Pulmonary artery endothelial cell (primary cell): ENCODE results near the gene RAB37. TPM values are rescaled to one million over a fixed set of nuclear protein-coding genes. Genes with fewer than 3 reads are reported as not detected.

ENCODE experiments used
- DNase-seq: peaks from one replicate; pipeline ENCODE4 v3.0.0-alpha.2; 2011; ENCODE audit warnings: low read depth, low spot score
- total RNA-seq: library from RNA; depleted of rRNA; stranded (reverse); fragments of >200 nt; gene quantifications from 2 replicates; pipeline ENCODE4 v1.2.3, GENCODE V29; 2014

The RAB37 gene
- total RNA-seq, 1 donor from 2014 or later, result 0.53 TPM

DNA sequence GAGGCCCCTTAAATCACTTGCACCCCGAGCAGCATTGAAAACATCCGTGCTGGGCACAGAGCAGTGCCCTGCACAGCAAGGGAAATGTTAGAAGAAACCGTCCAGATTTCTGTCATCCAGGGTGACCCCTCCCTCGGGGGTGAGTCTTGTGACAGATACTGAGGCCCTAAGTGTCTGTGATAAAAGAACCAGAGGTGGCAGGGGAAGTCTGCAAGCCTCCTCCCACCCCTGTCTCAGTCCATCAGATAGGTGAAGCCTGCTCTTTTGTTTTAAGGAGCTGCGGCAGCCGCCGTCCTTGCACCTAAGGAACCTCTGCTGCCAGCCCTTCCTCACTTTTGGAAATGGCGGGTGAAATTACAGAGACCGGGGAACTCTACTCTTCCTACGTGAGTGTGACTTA, 39.9 kb downstream of the RAB37 start:
- DNase-seq, result no peak

DNA sequence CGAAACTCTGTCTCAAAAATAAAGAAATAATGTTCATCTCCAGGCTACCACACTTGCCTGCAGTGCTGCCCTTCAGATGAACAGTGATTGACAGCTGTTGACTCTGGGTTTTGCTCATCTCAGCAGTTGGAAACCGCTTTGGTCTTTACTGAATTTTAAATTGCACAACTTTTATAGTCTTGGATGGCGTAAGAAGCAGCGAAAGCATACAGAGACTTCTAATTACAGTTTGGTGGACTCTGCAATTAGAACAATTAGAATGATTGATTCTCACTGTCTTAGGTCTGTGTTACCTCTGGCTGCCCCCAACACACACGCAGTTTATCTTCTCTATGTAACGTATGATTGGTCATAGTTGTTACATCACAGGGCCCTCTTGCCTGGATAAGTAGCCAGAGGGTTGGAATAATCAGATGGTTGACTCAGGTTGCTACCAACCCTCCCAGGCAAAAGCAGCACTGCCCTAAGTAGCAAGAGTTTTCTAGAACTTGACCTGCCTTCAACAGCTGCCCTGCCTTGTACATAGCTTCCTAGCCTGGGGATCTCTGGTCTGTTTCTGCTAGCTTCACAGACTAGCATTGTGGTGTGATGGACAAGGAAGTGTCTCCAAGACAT, 41.0 kb downstream of the RAB37 start:
- no peak for DNase-seq

DNA sequence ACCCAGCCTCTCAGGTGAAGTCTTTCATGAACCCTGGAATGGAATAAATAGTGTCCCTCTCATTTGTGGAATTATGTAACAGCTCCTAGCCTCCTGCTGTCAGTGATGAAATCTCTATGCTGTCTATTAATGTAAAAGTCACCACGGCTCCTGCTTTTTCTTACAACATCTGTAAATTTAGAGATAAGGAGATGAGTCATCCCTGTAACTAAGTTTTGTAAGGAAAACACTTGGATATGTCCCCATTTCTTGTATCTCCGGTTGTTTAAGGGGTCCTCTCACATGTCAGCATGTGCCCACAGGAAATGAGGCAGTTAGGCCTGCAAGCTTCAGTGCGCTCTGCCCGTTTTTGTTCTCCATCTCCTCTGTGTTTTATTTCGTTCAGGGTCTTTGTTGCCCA, 41.9 kb downstream of the RAB37 start:
- DNase-seq, result no peak

DNA sequence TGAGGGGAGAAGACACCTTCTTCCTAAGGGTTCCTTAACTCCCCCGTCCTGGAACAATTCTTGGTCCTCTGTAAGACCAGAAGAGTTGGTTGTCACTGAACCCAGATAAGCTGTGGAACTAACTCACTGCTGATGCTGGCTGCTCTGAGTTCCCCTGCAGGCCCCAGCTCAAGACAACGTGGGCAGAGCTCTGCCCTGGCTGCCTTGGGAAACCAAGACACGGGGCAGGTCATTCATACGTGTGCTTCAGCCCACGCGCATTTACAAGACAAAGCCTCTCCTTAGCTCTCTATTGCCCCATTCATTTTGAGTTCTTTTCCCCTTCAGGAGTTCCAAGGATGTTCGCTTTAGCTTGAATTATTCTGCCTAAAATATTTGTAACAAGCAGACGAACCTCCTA, 42.4 kb downstream of the RAB37 start:
- no peak for DNase-seq

DNA sequence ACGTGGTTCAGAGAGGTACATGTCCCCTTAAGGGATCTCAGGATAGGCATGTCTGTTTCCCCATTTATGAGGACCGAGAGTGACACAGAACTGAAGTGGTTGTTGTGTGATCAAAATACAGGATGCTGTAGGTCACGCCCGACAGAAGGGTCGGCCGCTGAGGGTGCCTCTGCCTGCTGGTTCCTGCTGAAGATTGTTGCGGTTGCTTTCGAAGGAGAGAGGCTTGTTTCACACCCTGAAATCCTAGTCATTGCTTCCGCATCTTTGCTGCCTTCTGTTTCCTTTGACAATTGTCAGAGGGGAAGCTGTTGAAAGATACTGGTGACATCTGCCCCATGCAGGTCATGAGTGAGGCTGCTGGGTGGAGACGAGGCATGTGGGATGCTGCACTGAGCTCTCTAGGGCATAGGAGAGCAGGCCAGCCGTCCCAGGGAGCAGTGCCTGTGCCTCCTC, 42.9 kb downstream of the RAB37 start:
- DNase-seq, result no peak

DNA sequence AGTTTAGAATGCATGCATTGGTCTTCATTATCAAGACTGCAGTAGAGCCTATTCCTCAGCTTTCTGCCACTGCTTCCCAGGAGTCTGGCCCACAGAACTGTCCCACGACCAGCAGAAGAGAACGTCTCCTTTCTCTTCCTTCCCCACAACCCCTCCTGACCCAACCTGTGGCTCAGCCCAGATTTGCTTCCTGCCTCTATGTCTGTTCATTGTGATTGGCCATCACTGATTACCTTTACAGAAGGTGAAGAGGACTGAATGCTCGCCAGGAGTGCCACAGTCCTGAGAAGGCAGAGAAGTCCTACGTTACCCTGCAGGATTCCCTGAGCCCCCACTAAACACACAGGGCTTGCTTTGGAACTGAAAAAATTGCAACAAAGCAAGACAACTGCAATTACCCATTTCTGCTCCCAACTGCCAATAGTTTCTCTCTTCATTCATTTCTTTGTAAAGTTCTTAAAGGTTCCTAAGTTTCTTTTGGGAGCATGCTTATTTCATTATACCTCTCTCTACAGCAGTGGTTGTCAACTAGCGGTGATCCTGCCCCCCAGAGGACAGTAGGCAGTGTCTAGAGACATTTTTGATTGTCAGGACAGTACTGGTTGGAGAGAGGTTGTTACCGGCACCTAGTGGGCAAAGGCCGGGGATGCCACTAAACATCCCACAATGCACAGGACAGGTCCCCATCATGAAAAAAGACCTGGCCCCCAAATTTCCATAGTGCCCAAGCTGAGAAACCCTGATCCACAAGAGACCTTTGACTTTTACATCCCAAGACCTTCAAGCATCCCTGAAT, 43.6 kb downstream of the RAB37 start:
- no peak for DNase-seq

DNA sequence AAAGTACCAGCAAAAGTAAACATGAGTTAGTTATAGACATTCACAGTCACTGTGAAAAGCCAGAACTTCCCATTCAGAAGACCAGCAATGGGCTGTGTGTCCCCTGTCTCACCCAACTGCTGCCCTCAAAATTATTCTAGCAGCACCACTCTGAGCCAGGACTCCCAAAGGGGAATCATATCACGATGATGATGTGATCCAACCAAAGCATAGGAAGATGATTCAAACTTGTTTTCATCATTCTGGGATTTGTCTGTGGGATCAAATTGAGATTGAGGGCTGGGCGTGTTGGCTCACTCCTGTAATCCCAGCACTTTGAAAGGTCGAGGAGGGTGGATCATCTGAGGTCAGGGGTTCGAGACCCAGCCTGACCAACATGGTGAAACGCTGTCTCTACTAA, 45.5 kb downstream of the RAB37 start:
- no peak for DNase-seq

DNA sequence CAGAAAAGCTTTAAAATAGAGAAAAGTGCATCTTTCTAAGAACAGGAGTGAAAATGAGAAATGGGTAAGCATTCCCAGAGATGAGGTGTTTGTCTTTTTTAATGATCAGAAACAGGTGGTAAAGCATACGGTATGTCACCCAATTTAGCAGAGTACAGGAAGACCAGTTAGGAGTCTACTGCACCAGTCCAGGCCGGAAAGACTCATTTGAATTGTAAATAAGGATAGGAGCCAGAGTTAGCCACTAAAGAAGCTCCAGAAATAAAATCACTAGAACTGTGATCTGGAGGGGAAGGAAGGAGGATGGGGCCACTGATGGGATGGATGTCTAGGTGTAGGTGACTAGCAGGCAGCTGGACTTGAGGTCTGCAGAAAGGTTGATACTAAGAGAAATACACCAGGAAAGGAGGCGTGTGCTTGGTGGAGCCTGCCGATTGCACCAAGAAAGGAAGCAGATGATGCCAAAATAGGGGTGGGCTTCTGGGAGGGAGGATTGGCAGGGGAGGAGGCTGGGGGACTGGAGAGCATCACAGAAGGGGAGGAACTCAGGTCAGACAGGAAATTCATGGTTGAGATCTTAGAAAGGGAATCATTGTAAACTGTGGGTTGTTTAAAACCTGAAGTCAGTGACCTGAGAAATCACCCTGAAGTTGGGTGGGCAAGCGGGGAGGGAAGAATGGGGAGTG, 47.2 kb downstream of the RAB37 start:
- no peak for DNase-seq

DNA sequence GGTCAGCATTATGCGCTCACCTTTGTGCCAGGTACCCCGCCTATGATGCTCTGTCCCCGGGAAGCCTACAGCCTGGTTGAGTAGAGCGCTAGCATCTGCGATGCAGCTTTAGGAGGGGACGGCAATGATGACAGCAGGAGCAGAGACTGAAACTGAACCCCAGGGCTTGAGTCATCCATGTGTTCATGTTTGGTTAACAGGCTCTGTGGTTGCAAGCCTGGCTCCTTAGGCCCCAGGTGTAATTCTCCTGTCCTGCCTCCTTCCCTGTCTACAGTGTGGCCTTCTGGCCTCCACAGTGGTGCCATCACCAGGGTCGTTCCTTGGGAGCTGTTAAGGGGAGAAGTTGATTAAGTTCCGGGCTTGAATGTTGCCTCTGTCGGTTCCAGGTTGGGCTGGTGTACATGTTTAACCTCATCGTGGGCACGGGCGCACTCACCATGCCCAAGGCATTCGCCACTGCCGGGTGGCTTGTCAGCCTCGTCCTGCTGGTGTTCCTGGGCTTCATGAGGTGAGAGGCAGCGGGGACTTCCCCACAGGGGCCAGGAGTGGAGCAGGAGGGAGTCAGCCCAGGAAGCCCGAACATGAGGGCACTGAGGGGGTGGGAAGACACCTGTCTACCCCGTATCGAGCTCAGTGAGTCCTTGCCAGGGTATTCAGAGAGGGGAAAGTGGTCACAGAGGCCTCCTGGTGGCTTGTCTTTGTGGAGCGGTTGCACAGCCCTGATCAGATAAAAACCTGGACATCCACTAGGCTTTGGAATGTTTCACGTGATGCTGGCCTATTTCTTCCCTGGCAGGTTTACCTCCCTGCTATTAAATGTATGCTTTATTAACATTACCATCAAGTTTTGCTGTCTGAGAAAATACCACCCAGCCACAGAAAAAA, 48.3 kb downstream of the RAB37 start:
- DNase-seq, result no peak

DNA sequence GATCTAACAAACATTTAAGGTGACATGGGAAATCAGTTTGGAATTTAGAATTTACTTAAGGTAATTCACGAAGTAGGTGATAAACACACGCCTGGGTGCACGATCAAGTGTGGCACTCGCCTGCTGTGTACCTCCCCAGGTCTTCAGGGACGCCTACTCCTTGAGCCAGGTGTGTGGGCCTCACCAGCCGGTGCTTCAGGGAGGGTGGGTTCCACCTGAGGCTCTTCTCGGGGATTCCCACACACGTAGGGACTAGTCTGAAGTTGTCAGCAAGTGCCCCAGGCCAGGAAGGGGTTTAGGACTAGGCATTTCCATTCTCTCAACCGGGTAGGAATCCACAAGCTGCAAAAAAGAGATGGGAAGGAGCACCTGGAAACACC, 48.9 kb downstream of the RAB37 start:
- no peak for DNase-seq

DNA sequence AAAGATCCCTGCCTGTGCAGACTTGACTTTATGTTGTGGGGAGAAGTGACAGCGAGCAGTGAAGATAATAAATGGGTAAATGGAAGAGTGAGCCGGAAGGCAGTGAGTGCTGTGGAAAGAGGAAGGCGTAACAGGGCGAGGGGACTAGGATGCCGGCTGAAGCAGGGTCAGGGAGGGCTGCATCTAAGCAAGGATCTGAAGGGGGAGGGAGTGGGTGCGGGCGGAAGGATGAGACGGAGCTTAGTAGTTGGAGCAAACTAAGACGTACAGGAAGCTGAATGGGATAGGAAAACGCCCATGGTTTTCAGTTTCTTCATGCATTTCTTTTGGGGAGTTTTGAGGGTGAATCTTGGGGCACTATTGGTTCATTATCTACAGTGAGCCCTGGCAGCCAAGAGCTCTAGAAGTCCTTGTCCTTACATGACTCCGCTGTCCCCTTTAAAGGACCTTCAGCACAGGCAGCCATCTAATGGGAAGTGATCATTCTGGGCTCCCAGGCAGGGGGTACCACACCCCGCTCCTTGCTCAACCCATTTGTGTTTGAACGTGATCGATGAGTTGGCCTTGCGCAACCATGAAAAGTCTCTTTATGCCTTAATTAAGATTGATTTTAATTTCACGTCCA, 49.5 kb downstream of the RAB37 start:
- no peak for DNase-seq

DNA sequence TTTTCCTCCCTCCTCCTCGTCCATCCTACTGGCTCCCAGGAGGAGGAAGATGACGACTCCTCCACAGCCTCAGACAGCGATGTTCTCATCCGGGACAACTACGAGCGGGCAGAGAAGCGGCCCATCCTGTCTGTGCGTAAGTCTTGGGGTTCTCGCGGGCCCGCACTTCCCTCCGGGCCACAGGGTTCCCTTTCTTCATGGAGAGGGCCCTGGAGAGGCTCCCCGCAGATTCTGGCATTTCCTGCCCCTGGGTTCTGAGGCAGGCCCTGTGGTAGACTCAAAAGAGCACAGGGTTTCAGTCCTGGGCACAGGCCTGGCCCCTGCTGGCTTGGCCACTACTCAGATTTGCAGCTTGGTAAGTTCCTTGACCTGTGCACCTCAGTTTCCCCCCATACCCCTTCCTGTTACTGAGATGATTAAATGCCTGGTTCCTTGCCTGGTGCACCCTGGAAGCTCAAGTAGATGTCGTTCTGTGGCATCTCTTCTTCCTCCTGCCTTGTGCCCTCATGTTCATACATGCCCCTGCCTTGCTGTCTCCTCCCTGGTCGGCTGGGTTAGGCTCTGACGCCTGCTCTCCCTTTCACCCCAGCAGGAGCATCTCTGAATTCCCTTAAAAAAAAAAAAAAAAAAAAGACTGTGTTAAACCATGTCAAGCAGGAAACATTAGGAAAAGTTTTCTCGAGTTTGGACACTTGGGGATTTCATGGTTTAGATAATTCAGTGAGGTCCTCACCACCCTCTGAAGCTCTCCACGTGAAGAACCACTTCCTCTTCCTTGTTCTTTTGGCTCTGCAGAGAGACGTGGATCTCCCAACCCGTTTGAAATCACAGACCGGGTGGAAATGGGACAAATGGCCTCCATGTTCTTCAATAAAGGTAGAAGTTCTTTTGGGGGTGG, 53.4 kb downstream of the RAB37 start:
- DNase-seq, result no peak

DNA sequence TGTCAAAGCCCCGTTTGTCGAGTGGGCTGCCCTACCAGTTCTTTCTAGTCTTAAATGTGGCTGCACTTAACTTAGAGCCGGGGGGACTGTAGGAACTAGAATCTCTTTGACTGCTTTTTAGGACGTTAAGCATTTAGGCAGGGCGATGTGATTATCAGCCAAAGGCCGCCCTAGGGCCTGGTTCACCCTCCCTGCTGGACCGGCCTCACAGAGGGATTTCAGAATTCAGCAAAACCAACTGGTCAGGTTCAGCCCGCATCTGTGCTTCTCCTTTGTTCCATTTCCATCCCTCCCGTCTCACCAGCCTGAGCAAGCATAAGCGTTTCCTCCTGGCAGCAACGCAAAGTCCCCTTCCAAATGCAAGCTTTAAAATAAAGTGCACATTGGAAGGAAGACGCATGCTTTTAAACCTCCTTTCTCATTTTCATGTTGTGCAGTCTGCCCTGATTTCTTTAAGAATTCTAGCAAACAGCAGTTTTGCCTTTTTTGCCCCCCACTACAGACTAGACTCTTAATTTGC, 55.6 kb downstream of the RAB37 start:
- no peak for DNase-seq

DNA sequence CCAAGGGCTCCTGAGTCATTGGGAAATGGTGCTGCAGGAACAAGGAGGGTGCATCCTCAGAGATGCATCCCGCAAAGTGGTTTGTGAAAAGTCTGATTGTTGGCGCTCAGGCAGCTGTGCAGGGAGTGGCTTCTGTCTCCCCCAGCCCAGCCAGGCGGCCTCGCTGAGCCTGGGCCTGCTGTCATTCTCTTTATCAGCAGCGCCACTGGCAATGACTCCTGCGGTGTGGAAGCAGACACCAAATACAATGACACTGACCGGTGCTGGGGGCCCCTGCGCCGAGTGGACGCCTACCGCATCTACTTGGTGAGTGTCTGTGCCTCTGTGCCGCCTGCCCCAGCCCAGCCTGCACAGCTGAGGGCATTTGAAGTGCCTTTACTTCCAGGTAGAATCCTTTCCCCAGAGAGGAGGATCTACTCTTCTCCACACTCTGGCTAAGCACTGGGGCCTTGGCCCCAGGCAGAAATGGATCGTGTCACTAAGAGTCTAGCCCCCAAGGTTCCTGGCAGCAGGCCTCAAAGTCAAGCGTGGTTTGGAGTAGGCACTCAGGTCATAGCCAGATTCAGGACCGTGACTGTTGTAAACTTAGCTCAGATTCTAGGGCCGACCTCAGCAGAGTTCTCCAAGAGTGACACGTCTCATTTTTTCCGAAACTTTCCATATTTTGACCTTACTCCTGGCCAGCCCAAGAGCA, 58.4 kb downstream of the RAB37 start:
- no peak for DNase-seq

DNA sequence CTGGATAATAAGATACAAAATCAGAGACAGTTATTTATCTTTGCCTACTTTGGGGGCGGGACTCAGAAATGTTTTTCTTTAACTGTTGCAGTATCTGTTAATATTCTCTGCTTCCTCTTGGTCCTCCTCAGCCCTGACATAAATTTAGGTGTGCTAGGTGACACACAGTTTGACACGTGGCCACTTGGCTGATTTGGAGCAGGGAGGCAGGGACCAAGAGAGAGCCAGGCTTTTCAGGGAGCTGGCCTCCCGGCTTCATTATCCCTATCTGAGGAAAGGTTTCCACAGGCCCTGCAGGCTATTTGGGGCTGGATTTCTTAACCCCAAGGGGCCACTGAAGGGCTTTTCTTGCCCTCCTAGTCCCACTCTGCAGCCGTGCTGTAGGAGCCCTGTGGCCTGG, 59.2 kb downstream of the RAB37 start:
- DNase-seq, result no peak

DNA sequence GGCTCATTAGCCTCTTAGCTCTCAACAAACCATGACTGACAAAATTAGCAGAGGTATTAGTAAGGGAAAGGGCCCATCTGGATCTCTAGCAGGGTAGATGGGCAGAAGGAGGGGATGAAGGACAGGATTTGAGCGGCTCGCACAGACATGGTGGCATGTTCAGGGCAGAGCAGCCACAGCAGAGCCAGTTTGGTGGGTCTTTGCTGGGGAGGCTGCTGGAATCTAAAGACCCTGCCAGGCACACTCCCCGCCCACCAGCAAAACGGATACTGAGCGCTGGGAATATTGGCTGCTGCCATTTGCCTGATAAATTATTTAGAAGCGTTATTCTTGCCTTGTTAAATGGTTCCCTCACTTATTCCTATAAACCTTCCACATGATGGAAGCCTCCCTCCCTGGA, 59.8 kb downstream of the RAB37 start:
- no peak for DNase-seq
